Lower lobe of right lung (tissue), 2 donors: ENCODE results near the gene PCP2. TPM values are rescaled to one million over a fixed set of nuclear protein-coding genes. Genes with fewer than 3 reads are reported as not detected.
A peak's percentile ranks its signal among the peaks of the same experiment; 100 is the strongest.

Experiments used
- ATAC-seq, 2 donors: fragments of 200-7000 bp; cut with Tn5 transposase; one replicate each; pipeline ENCODE4 v1.9.1; 2020 to 2022; ENCODE audit warnings: mild to moderate bottlenecking in 2 of 2, moderate library complexity in 2 of 2
- DNase-seq: peaks from one replicate; pipeline ENCODE4 v3.0.0-alpha.2; 2020
- H3K27ac ChIP-seq: fragments of 200-600 bp; one replicate; pipeline ENCODE4 v1.8.0; 2022
- H3K27me3 ChIP-seq: fragments of 200-600 bp; one replicate; pipeline ENCODE4 v1.8.0; 2022; ENCODE audit warnings: low read depth
- H3K36me3 ChIP-seq: fragments of 200-600 bp; one replicate; pipeline ENCODE4 v1.8.0; 2022; ENCODE audit warnings: mild to moderate bottlenecking
- H3K4me1 ChIP-seq: fragments of 200-600 bp; one replicate; pipeline ENCODE4 v1.8.0; 2022
- H3K4me3 ChIP-seq: fragments of 200-600 bp; one replicate; pipeline ENCODE4 v1.8.0; 2022; ENCODE audit warnings: mild to moderate bottlenecking
- H3K9me3 ChIP-seq: fragments of 200-600 bp; one replicate; pipeline ENCODE4 v1.8.0; 2022
- intact Hi-C: fragments of 100-400 bp; cut with DNase I; formaldehyde crosslinking; loops from one replicate; pipeline ENCODE4 v1.11.0; 2022
- long read RNA-seq: library from polyadenylated mRNA; unstranded; transcript quantifications from one replicate; pipeline ENCODE4 v2.0.0, GENCODE V29; 2021
- total RNA-seq: library from RNA; stranded (reverse); fragmentation: NEBNext Ultra II Directional; extraction: Animal tissue kit (Norgen Biotek cat#: 25700); gene quantifications from one replicate; pipeline ENCODE4 v1.2.1, GENCODE V29; 2021
- TF ChIP-seq, protein P1 (sequence below): fragments of 200-600 bp; IDR thresholded peaks from one replicate; pipeline ENCODE4 v1.8.0; 2022; ENCODE audit warnings: antibody characterized with exemption, mild to moderate bottlenecking
- donor health status: DM: no; HTN: yes; CAD: no; lungs with severe emphysema.

PCP2 gene
- 3.5 TPM for total RNA-seq
- long read RNA-seq, partial matches to known transcripts: 6 of 8 reads
- long read RNA-seq, other reads (novel, unspliced or antisense): 2 of 8 reads

DNA sequence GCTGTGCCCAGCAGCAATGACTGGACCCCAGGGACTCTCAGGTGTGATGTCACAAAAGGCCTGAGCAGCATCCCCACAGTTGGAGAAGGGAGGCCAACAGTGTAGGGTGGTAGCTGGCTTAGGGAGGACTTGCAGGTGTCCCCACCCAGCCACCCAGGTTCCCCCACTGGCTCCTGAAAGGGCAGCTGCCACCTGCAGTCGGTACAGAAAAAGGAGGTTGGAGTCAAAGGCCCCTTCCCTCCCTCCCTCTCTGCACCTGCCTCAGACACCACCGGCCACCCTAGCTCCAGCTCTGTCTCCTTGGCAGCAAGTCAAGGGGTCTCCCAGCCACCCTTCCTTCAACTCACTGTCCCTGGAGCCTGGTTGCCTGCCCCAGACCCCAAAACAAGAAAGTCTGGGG lies at the start of gene PCP2:
PCP2 (minus strand) TSS at position 22 of the 400 bp plus-strand sequence. CDS start 262 bp downstream, outside the sequence.
- Histone ChIP-seq H3K36me3 (peaks cover 12% of the 10 kb centered on the region), H3K27ac (no peak within 1 kb of the TSS), H3K4me3 (no peak within 1 kb of the TSS), H3K27me3 (peaks cover 7% of the 10 kb centered on the region), H3K4me1 (peaks cover 36% of the 10 kb centered on the region), H3K9me3 (no peaks in the 10 kb centered on the region)
- intact Hi-C loops: no loop called here
- TF ChIP-seq, protein P1, sequence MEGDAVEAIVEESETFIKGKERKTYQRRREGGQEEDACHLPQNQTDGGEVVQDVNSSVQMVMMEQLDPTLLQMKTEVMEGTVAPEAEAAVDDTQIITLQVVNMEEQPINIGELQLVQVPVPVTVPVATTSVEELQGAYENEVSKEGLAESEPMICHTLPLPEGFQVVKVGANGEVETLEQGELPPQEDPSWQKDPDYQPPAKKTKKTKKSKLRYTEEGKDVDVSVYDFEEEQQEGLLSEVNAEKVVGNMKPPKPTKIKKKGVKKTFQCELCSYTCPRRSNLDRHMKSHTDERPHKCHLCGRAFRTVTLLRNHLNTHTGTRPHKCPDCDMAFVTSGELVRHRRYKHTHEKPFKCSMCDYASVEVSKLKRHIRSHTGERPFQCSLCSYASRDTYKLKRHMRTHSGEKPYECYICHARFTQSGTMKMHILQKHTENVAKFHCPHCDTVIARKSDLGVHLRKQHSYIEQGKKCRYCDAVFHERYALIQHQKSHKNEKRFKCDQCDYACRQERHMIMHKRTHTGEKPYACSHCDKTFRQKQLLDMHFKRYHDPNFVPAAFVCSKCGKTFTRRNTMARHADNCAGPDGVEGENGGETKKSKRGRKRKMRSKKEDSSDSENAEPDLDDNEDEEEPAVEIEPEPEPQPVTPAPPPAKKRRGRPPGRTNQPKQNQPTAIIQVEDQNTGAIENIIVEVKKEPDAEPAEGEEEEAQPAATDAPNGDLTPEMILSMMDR: no peak
- DNase-seq (no peak), ATAC-seq (no peak)

GRCh38 chr19:7682175-7682855 lies 48.8 kb upstream of the PCP2 start:
- ATAC-seq: no peak
- no peaks in the 10 kb centered on the region for H3K9me3 ChIP-seq
- intact Hi-C loops: no loop called here
- H3K36me3 ChIP-seq: peaks cover 34% of the 10 kb centered on the region
- TF ChIP-seq, protein P1: no peak
- H3K27me3 ChIP-seq: no peaks in the 10 kb centered on the region
- H3K27ac ChIP-seq: peak overlapping the region; percentile 92
- DNase-seq: no peak
- H3K4me3 ChIP-seq: peak overlapping the region; percentile 100
- H3K4me1 ChIP-seq: peaks cover 14% of the 10 kb centered on the region

DNA sequence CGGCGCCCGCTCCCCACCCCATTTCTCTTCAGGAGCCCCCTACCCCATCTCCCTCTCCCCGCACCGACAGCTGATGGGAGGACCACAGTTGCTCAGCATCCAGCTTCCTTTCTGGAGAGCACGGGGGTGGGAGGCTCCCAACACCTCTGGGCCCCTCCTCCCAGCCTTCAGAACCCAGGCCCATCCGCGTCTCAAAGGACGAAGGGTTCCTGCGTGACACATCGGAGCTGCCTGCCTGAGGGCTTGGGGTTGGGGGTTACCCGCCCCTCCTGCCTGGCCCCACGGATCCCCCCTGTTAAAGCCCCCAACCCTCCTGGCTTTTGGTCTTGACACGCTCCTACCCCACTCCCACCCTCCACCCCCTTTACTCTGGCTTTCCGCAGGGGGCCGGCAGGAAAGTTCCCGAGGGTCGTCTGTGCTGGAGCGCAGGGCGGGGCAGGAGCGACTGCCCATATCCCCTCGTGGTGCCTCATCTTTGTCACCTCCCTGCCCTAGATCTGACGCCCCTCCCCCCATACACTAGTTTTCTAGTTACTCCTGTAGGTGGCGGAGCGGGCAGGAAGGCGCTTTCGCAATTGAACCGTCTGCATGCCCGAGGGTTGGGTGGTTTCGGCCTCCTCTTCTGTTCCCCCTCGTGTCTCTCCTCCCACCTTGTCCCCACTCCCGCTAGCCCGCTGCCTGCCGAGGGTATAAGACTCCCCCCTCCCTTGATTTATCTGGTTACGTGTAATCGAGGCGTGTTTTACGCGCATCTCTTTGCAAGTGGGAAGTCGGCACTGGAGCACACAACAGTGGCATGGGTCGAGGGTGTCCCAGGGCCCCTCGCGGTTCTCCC lies 48.0 kb upstream of the PCP2 start:
- intact Hi-C loops: loop anchor here (2.0 kb wide), 1 partner anchor 113 kb away; no protein-coding TSS in a partner anchor

GRCh38 chr19:7680606-7681339 lies 47.3 kb upstream of the PCP2 start, which contains the start of gene TRAPPC5:
Gene TRAPPC5 (plus strand): TSS chr19:7680833. CDS start chr19:7682254, 1,421 bp downstream.
- Histone ChIP-seq H3K27me3 (no peaks in the 10 kb centered on the region), H3K27ac (peak within 1 kb of the TSS; percentile 92), H3K4me3 (peak within 1 kb of the TSS; percentile 100), H3K9me3 (no peaks in the 10 kb centered on the region), H3K36me3 (peaks cover 34% of the 10 kb centered on the region), H3K4me1 (peaks cover 14% of the 10 kb centered on the region)
- TF ChIP-seq, protein P1: peak; percentile 99
- intact Hi-C loops: loop anchor here (2.0 kb wide), 1 partner anchor 112 kb away; no protein-coding TSS in a partner anchor
- peak; percentile 89 to 96 for ATAC-seq
- DNase-seq: peak; percentile 93

More for the DNA sequence above, 48.0 kb upstream of the PCP2 start:
- Histone ChIP-seq H3K27ac (peak overlapping the region; percentile 92), H3K4me3 (peak overlapping the region; percentile 100), H3K27me3 (no peaks in the 10 kb centered on the region), H3K4me1 (peaks cover 14% of the 10 kb centered on the region), H3K9me3 (no peaks in the 10 kb centered on the region), H3K36me3 (peaks cover 34% of the 10 kb centered on the region)
- TF ChIP-seq, protein P1: peak; percentile 45
- DNase-seq (peak; percentile 90), ATAC-seq (peak; percentile 77 to 79)
